Activated CD4-positive, alpha-beta T cell treated with anti-CD3 and anti-CD28 coated beads, Interleukin-2, amount 10 ng/mL, durations not matched to agents 24 days and 14 days (primary cell): ENCODE data around the gene CACNA1C. TPM values are rescaled to one million over a fixed set of nuclear protein-coding genes. Genes with fewer than 3 reads are reported as not detected.

Experiments used
- DNase-seq: peaks from one replicate; pipeline ENCODE4 v3.0.0; 2022
- H3K27ac Mint-ChIP-seq: one replicate; pipeline ENCODE4 v1.8.0; 2022; ENCODE audit warnings: mild to moderate bottlenecking, mixed read lengths
- H3K27me3 Mint-ChIP-seq: one replicate; pipeline ENCODE4 v1.8.0; 2022; ENCODE audit warnings: mixed read lengths
- H3K36me3 Mint-ChIP-seq: one replicate; pipeline ENCODE4 v1.8.0; 2022; ENCODE audit warnings: low read depth, mild to moderate bottlenecking, mixed read lengths
- H3K4me1 Mint-ChIP-seq: one replicate; pipeline ENCODE4 v1.8.0; 2021; ENCODE audit warnings: mixed read lengths
- H3K4me3 Mint-ChIP-seq: one replicate; pipeline ENCODE4 v1.8.0; 2022; ENCODE audit warnings: mild to moderate bottlenecking, moderate library complexity, mixed read lengths
- H3K9me3 Mint-ChIP-seq: one replicate; pipeline ENCODE4 v1.8.0; 2021; ENCODE audit warnings: mixed read lengths
- intact Hi-C: fragments of 100-400 bp; cut with micrococcal nuclease; formaldehyde crosslinking; loops from one replicate; pipeline ENCODE4 v1.15.1; 2023
- total RNA-seq: library from RNA; stranded (reverse); gene quantifications from 2 replicates; pipeline ENCODE4 v1.2.3, GENCODE V29; 2022

The CACNA1C gene
- total RNA-seq, 1 donor from 2014 or later = 0.07 TPM

GRCh38 chr12:2563709-2564108 lies 510.9 kb downstream of the CACNA1C start:
- Mint-ChIP-seq H3K36me3 (no peaks in the 10 kb centered on the region), H3K4me3 (no peak overlapping the region), H3K27me3 (peaks cover 12% of the 10 kb centered on the region), H3K27ac (no peak overlapping the region), H3K4me1 (no peaks in the 10 kb centered on the region), H3K9me3 (no peaks in the 10 kb centered on the region)
- DNase-seq = no peak
- intact Hi-C loops = no loop called here

- intact Hi-C loops = no loop called here
- H3K4me1 Mint-ChIP-seq = no peaks in the 10 kb centered on the region
- no peak for DNase-seq
- H3K9me3 Mint-ChIP-seq = no peaks in the 10 kb centered on the region
- H3K27ac Mint-ChIP-seq = no peak overlapping the region
- H3K27me3 Mint-ChIP-seq = peaks cover 23% of the 10 kb centered on the region
- no peaks in the 10 kb centered on the region for H3K36me3 Mint-ChIP-seq
- H3K4me3 Mint-ChIP-seq = no peak overlapping the region
These were observed 513.4 kb downstream of the CACNA1C start for GRCh38 chr12:2566161-2566560.

GRCh38 chr12:2567711-2568110 lies 514.9 kb downstream of the CACNA1C start:
- Mint-ChIP-seq H3K27me3 (peaks cover 26% of the 10 kb centered on the region), H3K36me3 (no peaks in the 10 kb centered on the region), H3K27ac (no peak overlapping the region), H3K4me3 (no peak overlapping the region), H3K4me1 (no peaks in the 10 kb centered on the region), H3K9me3 (no peaks in the 10 kb centered on the region)
- intact Hi-C loops = no loop called here
- no peak for DNase-seq

DNA sequence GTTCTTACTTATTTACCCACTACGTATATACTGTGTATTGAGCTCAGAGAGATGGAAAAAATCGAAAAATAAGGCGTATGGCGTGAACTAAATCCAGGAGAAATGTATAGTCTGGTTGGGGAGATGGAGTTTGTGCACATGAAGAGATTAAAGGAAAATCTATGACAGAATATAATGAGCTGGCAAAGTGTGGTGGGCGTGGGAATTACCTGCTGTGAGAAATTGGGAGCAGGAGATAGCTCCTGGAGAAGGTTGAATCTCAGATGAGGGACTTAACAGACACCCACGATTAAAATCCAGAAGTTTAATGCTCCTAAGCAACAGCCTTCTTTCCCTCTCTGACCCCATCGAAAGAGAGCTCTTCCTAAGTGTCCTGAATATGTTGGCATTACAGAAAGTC lies 517.8 kb downstream of the CACNA1C start:
- H3K9me3 Mint-ChIP-seq = no peaks in the 10 kb centered on the region
- no peaks in the 10 kb centered on the region for H3K4me1 Mint-ChIP-seq
- peaks cover 30% of the 10 kb centered on the region for H3K27me3 Mint-ChIP-seq
- H3K27ac Mint-ChIP-seq = no peak overlapping the region
- H3K36me3 Mint-ChIP-seq = no peaks in the 10 kb centered on the region
- no peak for DNase-seq
- intact Hi-C loops = loop anchor here (10.0 kb wide), 1 partner anchor 56 kb away; no protein-coding TSS in a partner anchor
- H3K4me3 Mint-ChIP-seq = no peak overlapping the region

DNA sequence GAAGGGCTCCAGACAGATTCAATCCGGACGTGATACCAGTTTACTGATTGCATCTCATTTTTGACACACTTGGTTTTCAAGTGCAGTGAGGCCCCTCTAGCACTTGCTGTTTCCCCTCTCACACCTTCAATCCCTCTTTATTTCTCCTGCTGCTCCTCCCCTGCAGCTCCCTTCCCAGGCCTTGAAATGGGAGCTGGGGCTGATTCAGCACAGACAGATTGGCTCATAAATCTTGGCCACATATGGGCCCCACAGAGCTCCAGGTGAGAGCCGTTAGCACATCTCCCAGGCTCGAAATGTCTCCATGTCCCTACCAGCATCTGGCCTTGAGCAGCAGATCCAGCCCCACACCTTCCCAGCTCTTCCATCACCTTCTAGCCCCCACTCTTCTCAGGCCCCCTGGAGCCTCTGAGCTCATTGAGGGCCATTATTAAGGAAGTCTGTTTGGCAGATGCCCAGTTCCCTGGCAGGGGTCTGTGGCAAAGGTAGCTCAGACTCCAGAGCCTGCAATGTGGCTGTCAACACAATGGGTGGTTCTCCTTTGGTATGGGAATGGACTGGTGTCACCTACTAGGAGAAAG lies 521.7 kb downstream of the CACNA1C start:
- Mint-ChIP-seq H3K27ac (no peak overlapping the region), H3K4me1 (no peaks in the 10 kb centered on the region), H3K9me3 (no peaks in the 10 kb centered on the region), H3K27me3 (peaks cover 34% of the 10 kb centered on the region), H3K36me3 (no peaks in the 10 kb centered on the region), H3K4me3 (no peak overlapping the region)
- intact Hi-C loops = loop anchor here (10.0 kb wide), 1 partner anchor 60 kb away; no protein-coding TSS in a partner anchor
- DNase-seq = no peak

DNA sequence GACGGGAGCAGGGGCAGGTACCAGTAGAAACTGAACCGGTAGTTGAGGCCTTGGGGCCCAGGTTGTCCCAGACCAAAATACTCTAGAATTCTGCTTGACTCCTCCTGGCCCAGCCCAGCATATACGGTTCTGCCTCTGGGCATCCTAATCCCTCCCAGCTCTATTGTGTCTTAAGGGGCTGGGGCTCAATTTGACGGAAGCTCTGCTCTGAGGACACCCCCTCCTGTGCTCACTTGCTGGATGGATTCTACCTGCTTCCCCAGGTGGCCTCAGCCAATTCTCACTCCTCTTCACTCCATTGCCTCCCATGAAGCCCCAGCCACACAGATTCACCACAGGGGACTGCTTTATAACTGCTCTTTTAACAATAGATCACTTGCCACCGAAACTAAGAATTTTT lies 522.5 kb downstream of the CACNA1C start:
- H3K9me3 Mint-ChIP-seq = no peaks in the 10 kb centered on the region
- H3K27ac Mint-ChIP-seq = no peak overlapping the region
- no peak for DNase-seq
- no peak overlapping the region for H3K4me3 Mint-ChIP-seq
- H3K4me1 Mint-ChIP-seq = no peaks in the 10 kb centered on the region
- H3K27me3 Mint-ChIP-seq = peaks cover 30% of the 10 kb centered on the region
- no peaks in the 10 kb centered on the region for H3K36me3 Mint-ChIP-seq
- intact Hi-C loops = loop anchor here (10.0 kb wide), 1 partner anchor 60 kb away; no protein-coding TSS in a partner anchor

DNA sequence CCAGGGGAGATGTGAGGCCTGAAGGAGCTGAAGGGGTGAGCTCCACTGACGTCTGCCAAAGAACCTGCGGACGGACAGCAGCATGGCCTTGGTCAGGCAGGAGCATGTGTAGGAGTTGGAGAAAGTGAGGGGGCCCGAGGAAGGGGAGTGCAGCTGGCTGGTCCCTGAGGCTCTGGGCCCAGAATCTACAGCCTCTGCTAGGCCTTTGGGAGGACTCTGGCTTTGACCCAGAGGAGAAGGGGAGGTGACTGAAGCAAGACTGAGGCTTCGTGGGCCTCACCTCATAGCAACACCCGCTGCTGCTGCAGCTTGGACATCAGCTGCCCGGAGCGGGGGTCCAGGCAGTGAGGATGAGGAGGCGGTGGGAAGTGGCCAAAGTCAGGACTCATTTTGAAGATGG lies 525.4 kb downstream of the CACNA1C start:
- Mint-ChIP-seq H3K9me3 (no peaks in the 10 kb centered on the region), H3K36me3 (no peaks in the 10 kb centered on the region), H3K27ac (no peak overlapping the region), H3K4me3 (no peak overlapping the region), H3K4me1 (no peaks in the 10 kb centered on the region), H3K27me3 (peaks cover 24% of the 10 kb centered on the region)
- intact Hi-C loops = loop anchor here (10.0 kb wide), 1 partner anchor 63 kb away; no protein-coding TSS in a partner anchor
- no peak for DNase-seq

DNA sequence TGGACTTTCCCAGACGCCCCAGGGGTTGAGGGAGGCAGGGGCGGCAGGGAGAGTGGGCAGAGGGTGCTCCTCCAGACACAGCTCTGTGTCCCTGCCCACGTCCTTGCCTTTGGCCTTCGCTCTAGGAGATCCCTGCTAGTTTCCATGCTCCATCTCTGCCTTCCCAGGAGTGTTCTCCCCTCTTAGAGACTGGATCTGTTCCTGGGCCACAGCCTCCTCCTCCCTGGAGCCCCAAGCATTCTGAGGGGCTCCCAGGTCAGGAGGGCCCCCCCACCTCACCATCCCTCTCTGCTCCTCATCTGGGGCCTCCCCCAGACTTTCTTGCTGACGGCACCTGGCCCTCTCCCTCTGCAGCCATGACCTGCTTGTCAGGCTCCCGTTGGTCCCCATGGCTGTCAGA lies 526.0 kb downstream of the CACNA1C start:
- Mint-ChIP-seq H3K27ac (no peak overlapping the region), H3K9me3 (no peaks in the 10 kb centered on the region), H3K4me3 (no peak overlapping the region), H3K4me1 (no peaks in the 10 kb centered on the region), H3K36me3 (no peaks in the 10 kb centered on the region), H3K27me3 (peaks cover 26% of the 10 kb centered on the region)
- intact Hi-C loops = loop anchor here (10.0 kb wide), 1 partner anchor 64 kb away; no protein-coding TSS in a partner anchor
- DNase-seq = no peak

- H3K27me3 Mint-ChIP-seq = peaks cover 27% of the 10 kb centered on the region
- no peak for DNase-seq
- no peaks in the 10 kb centered on the region for H3K36me3 Mint-ChIP-seq
- H3K9me3 Mint-ChIP-seq = no peaks in the 10 kb centered on the region
- no peak overlapping the region for H3K4me3 Mint-ChIP-seq
- H3K4me1 Mint-ChIP-seq = no peaks in the 10 kb centered on the region
- H3K27ac Mint-ChIP-seq = no peak overlapping the region
- intact Hi-C loops = loop anchor here (5.0 to 10.0 kb wide), 3 partner anchors 226 to 784 kb away; no protein-coding TSS in a partner anchor
These were observed 528.0 kb downstream of the CACNA1C start for GRCh38 chr12:2580821-2581220.

DNA sequence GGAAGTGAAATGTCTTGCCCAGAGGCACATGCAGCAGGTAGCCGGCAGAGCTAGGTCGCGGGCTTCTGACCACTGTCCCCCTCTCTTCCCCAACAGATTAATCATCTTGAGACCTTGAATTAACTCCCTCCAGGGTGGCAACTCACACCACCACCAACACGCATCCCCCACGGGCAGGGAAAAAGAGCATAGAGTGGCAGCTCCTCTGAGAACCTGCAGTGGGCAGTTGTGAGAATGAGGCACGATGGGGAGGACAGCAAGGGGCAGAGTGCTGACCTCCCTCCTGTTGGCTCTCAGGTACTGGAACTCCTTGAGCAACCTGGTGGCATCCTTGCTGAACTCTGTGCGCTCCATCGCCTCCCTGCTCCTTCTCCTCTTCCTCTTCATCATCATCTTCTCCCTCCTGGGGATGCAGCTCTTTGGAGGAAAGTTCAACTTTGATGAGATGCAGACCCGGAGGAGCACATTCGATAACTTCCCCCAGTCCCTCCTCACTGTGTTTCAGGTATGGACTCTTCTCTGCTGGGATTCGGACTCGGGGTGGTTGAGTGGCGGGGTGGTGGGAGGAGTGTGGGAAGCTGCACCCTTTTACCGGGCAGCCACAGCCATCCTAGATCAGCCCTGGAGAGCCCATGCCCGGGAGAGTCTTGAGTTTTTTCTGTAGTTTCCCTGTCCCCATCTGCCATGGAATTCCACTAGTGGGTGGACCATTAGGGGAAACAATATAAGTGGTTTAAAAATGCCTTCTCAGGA lies 528.7 kb downstream of the CACNA1C start:
- Mint-ChIP-seq H3K9me3 (no peaks in the 10 kb centered on the region), H3K36me3 (no peaks in the 10 kb centered on the region)
- intact Hi-C loops = loop anchor here (5.0 to 10.0 kb wide), 3 partner anchors 227 to 784 kb away; no protein-coding TSS in a partner anchor

DNA sequence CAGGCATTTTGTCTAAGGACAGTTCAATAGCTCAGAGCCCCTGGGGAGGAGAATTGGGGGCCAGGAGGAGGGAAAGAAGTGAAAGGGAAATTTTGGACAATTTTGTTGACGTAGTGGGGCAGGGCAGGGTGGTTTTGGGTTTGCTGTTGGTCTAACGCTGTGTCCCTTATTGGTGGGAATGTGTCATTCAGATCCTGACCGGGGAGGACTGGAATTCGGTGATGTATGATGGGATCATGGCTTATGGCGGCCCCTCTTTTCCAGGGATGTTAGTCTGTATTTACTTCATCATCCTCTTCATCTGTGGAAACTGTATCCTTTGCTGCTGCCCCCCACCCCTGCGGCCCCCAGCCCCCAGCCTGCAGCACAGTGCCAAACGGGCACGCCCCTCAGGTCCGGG lies 529.8 kb downstream of the CACNA1C start:
- Mint-ChIP-seq H3K9me3 (no peaks in the 10 kb centered on the region), H3K4me1 (no peaks in the 10 kb centered on the region), H3K27me3 (peaks cover 33% of the 10 kb centered on the region), H3K27ac (no peak overlapping the region), H3K36me3 (no peaks in the 10 kb centered on the region), H3K4me3 (no peak overlapping the region)
- intact Hi-C loops = loop anchor here (5.0 to 10.0 kb wide), 3 partner anchors 228 to 785 kb away; no protein-coding TSS in a partner anchor
- no peak for DNase-seq

More for the DNA sequence above, 528.7 kb downstream of the CACNA1C start:
- no peak overlapping the region for H3K4me3 Mint-ChIP-seq
- H3K27ac Mint-ChIP-seq = no peak overlapping the region
- DNase-seq = no peak
- H3K27me3 Mint-ChIP-seq = peaks cover 26% of the 10 kb centered on the region
- no peaks in the 10 kb centered on the region for H3K4me1 Mint-ChIP-seq

- intact Hi-C loops = loop anchor here (5.0 to 10.0 kb wide), 3 partner anchors 228 to 786 kb away; no protein-coding TSS in a partner anchor
- peaks cover 36% of the 10 kb centered on the region for H3K27me3 Mint-ChIP-seq
- H3K36me3 Mint-ChIP-seq = no peaks in the 10 kb centered on the region
- DNase-seq = peak; percentile 90
- no peak overlapping the region for H3K4me3 Mint-ChIP-seq
- H3K4me1 Mint-ChIP-seq = no peaks in the 10 kb centered on the region
- H3K27ac Mint-ChIP-seq = no peak overlapping the region
- no peaks in the 10 kb centered on the region for H3K9me3 Mint-ChIP-seq
These were observed 530.3 kb downstream of the CACNA1C start for GRCh38 chr12:2583091-2583497.

GRCh38 chr12:2583642-2584401 lies 531.0 kb downstream of the CACNA1C start:
- no peak for DNase-seq
- intact Hi-C loops = loop anchor here (5.0 to 10.0 kb wide), 3 partner anchors 229 to 787 kb away; no protein-coding TSS in a partner anchor
- Mint-ChIP-seq H3K4me3 (no peak overlapping the region), H3K27ac (no peak overlapping the region), H3K36me3 (no peaks in the 10 kb centered on the region), H3K27me3 (peaks cover 38% of the 10 kb centered on the region), H3K9me3 (no peaks in the 10 kb centered on the region), H3K4me1 (no peaks in the 10 kb centered on the region)
